HepG2 (cell line): Measurements from ENCODE around the gene SCYL1. TPM values are rescaled to one million over a fixed set of nuclear protein-coding genes. Genes with fewer than 3 reads are reported as not detected.
A peak's percentile ranks its signal among the peaks of the same experiment; 100 is the strongest.

Experiments used
- CCAR2 ChIP-seq: fragments of 200-400 bp; formaldehyde crosslinking; optimal IDR thresholded peaks from 2 replicates; pipeline ENCODE3; 2018; ENCODE audit warnings: low read depth, mild to moderate bottlenecking, low read length, moderate library complexity
- ERF ChIP-seq: IDR thresholded peaks from 2 replicates; pipeline ENCODE4 v1.6.1; 2018; ENCODE audit warnings: missing biosample characterization, missing genetic modification reagents
- KDM5A ChIP-seq: fragments of 200-600 bp; sonication (generic); IDR thresholded peaks from 2 replicates; pipeline ENCODE4 v1.7.0; 2018; ENCODE audit warnings: antibody characterized with exemption, mild to moderate bottlenecking, low read length, borderline replicate concordance
- STAT5B ChIP-seq: sonication (generic); formaldehyde crosslinking; IDR thresholded peaks from 2 replicates; pipeline ENCODE4 v1.4.0; 2020; ENCODE audit warnings: missing genetic modification reagents
- TEAD2 ChIP-seq: sonication (generic); formaldehyde crosslinking; IDR thresholded peaks from 2 replicates; pipeline ENCODE4 v1.9.0; 2021; ENCODE audit warnings: missing genetic modification reagents
- YEATS2 ChIP-seq: sonication (generic); formaldehyde crosslinking; IDR thresholded peaks from 2 replicates; pipeline ENCODE4 v1.4.0; 2020; ENCODE audit warnings: missing genetic modification reagents, borderline replicate concordance
- YY1 ChIP-seq: IDR thresholded peaks from 2 replicates; pipeline ENCODE4 v1.6.1; 2011; ENCODE audit warnings: low read length, low read depth, moderate library complexity, mild to moderate bottlenecking; ENCODE audit not compliant: insufficient read depth, insufficient replicate concordance
- ZFP41 ChIP-seq: sonication (generic); formaldehyde crosslinking; IDR thresholded peaks from 2 replicates; pipeline ENCODE4 v1.4.0; 2020; ENCODE audit warnings: mild to moderate bottlenecking, missing genetic modification reagents, borderline replicate concordance
- ZNF543 ChIP-seq: sonication (generic); formaldehyde crosslinking; IDR thresholded peaks from 2 replicates; pipeline ENCODE4 v1.4.0; 2020; ENCODE audit warnings: mild to moderate bottlenecking, missing genetic modification reagents
- ZNF572 ChIP-seq: sonication (generic); formaldehyde crosslinking; IDR thresholded peaks from 2 replicates; pipeline ENCODE4 v1.5.1; 2020; ENCODE audit warnings: mild to moderate bottlenecking, missing genetic modification reagents
- ZNF772 ChIP-seq: sonication (generic); formaldehyde crosslinking; IDR thresholded peaks from 2 replicates; pipeline ENCODE4 v1.5.0; 2020; ENCODE audit warnings: mild to moderate bottlenecking, missing genetic modification reagents
- polyA plus RNA-seq, 8 experiments: library from polyadenylated mRNA; depleted of rRNA in 3 of 8; stranded (reverse) in 7 of 8; unstranded in 1 of 8; fragments of >200 nt; fragmentation: Illumina TruSeq in 4 of 8; extraction: Trizol in 4 of 8; gene quantifications; 2 replicates each; pipeline versions ENCODE4 v1.2.1 to v1.2.3, GENCODE V29; 2011 to 2016; ENCODE audit warnings: low read depth in 4 of 8, missing spikeins in 1 of 8, mixed read lengths in 1 of 8; ENCODE audit not compliant: insufficient read depth in 1 of 8
- total RNA-seq, 5 experiments: library from RNA; depleted of rRNA; stranded (reverse); fragments of >200 nt; fragmentation: Illumina TruSeq; extraction: Trizol; gene quantifications; 2 replicates each; pipeline ENCODE4 v1.2.3, GENCODE V29; 2016; ENCODE audit warnings: low read depth in 1 of 5
- TF ChIP-seq, protein P1 (sequence below): sonication (generic); formaldehyde crosslinking; IDR thresholded peaks from 2 replicates; pipeline ENCODE4 v1.5.0; 2020; ENCODE audit warnings: mild to moderate bottlenecking, missing genetic modification reagents
- TF ChIP-seq, protein P2 (sequence below): sonication (generic); formaldehyde crosslinking; IDR thresholded peaks from 2 replicates; pipeline ENCODE4 v1.5.1; 2020; ENCODE audit warnings: missing genetic modification reagents, mild to moderate bottlenecking, borderline replicate concordance
- TF ChIP-seq, protein P3 (sequence below): sonication (generic); formaldehyde crosslinking; IDR thresholded peaks from 2 replicates; pipeline ENCODE4 v1.4.0; 2020; ENCODE audit warnings: missing genetic modification reagents, mild to moderate bottlenecking, borderline replicate concordance
- TF ChIP-seq, protein P4 (sequence below): IDR thresholded peaks from 2 replicates; pipeline ENCODE4 v1.6.1; 2016; ENCODE audit warnings: missing compliant biosample characterization, missing genetic modification reagents, borderline replicate concordance
- TF ChIP-seq, protein P5 (sequence below): sonication (generic); formaldehyde crosslinking; IDR thresholded peaks from 2 replicates; pipeline ENCODE4 v1.5.0; 2020; ENCODE audit warnings: mild to moderate bottlenecking, missing genetic modification reagents

The SCYL1 gene
- total and polyA plus RNA-seq, 2 of the 13 experiments (the other 11 are each of a cell fraction or from before 2014, with no cell fraction given), result 65.9 to 103 TPM

- TF ChIP-seq YY1 (peak; percentile 91), ZNF772 (CRISPR knock-in tag) (no peak; the same call in 1 of the 2 replicates), KDM5A (peak; percentile 98), ERF (CRISPR knock-in tag) (peak; percentile 90; the same call in 1 of the 2 replicates), ZNF543 (CRISPR knock-in tag) (peak; percentile 81), YEATS2 (peak; percentile 98), TEAD2 (CRISPR knock-in tag) (no peak), ZNF572 (CRISPR knock-in tag) (peak; percentile 84; the same call in 1 of the 2 replicates), STAT5B (CRISPR knock-in tag) (0 out of 2 replicates have a peak, but pooled peaks have one; percentile 5), ZFP41 (CRISPR knock-in tag) (no peak), CCAR2 (no peak)
- TF ChIP-seq, protein P1, sequence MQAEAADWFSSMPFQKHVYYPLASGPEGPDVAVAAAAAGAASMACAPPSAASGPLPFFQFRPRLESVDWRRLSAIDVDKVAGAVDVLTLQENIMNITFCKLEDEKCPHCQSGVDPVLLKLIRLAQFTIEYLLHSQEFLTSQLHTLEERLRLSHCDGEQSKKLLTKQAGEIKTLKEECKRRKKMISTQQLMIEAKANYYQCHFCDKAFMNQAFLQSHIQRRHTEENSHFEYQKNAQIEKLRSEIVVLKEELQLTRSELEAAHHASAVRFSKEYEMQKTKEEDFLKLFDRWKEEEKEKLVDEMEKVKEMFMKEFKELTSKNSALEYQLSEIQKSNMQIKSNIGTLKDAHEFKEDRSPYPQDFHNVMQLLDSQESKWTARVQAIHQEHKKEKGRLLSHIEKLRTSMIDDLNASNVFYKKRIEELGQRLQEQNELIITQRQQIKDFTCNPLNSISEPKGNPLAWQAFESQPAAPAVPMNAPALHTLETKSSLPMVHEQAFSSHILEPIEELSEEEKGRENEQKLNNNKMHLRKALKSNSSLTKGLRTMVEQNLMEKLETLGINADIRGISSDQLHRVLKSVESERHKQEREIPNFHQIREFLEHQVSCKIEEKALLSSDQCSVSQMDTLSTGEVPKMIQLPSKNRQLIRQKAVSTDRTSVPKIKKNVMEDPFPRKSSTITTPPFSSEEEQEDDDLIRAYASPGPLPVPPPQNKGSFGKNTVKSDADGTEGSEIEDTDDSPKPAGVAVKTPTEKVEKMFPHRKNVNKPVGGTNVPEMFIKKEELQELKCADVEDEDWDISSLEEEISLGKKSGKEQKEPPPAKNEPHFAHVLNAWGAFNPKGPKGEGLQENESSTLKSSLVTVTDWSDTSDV (CRISPR knock-in tag), result no peak
- TF ChIP-seq, protein P2, sequence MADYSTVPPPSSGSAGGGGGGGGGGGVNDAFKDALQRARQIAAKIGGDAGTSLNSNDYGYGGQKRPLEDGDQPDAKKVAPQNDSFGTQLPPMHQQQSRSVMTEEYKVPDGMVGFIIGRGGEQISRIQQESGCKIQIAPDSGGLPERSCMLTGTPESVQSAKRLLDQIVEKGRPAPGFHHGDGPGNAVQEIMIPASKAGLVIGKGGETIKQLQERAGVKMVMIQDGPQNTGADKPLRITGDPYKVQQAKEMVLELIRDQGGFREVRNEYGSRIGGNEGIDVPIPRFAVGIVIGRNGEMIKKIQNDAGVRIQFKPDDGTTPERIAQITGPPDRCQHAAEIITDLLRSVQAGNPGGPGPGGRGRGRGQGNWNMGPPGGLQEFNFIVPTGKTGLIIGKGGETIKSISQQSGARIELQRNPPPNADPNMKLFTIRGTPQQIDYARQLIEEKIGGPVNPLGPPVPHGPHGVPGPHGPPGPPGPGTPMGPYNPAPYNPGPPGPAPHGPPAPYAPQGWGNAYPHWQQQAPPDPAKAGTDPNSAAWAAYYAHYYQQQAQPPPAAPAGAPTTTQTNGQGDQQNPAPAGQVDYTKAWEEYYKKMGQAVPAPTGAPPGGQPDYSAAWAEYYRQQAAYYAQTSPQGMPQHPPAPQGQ (CRISPR knock-in tag), result no peak
- TF ChIP-seq, protein P3, sequence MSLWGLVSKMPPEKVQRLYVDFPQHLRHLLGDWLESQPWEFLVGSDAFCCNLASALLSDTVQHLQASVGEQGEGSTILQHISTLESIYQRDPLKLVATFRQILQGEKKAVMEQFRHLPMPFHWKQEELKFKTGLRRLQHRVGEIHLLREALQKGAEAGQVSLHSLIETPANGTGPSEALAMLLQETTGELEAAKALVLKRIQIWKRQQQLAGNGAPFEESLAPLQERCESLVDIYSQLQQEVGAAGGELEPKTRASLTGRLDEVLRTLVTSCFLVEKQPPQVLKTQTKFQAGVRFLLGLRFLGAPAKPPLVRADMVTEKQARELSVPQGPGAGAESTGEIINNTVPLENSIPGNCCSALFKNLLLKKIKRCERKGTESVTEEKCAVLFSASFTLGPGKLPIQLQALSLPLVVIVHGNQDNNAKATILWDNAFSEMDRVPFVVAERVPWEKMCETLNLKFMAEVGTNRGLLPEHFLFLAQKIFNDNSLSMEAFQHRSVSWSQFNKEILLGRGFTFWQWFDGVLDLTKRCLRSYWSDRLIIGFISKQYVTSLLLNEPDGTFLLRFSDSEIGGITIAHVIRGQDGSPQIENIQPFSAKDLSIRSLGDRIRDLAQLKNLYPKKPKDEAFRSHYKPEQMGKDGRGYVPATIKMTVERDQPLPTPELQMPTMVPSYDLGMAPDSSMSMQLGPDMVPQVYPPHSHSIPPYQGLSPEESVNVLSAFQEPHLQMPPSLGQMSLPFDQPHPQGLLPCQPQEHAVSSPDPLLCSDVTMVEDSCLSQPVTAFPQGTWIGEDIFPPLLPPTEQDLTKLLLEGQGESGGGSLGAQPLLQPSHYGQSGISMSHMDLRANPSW (CRISPR knock-in tag), result peak; percentile 79; the same call in 1 of the 2 replicates
- TF ChIP-seq, protein P4, sequence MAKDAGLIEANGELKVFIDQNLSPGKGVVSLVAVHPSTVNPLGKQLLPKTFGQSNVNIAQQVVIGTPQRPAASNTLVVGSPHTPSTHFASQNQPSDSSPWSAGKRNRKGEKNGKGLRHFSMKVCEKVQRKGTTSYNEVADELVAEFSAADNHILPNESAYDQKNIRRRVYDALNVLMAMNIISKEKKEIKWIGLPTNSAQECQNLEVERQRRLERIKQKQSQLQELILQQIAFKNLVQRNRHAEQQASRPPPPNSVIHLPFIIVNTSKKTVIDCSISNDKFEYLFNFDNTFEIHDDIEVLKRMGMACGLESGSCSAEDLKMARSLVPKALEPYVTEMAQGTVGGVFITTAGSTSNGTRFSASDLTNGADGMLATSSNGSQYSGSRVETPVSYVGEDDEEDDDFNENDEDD (CRISPR knock-in tag), result no peak; the same call in 1 of the 2 replicates
- TF ChIP-seq, protein P5, sequence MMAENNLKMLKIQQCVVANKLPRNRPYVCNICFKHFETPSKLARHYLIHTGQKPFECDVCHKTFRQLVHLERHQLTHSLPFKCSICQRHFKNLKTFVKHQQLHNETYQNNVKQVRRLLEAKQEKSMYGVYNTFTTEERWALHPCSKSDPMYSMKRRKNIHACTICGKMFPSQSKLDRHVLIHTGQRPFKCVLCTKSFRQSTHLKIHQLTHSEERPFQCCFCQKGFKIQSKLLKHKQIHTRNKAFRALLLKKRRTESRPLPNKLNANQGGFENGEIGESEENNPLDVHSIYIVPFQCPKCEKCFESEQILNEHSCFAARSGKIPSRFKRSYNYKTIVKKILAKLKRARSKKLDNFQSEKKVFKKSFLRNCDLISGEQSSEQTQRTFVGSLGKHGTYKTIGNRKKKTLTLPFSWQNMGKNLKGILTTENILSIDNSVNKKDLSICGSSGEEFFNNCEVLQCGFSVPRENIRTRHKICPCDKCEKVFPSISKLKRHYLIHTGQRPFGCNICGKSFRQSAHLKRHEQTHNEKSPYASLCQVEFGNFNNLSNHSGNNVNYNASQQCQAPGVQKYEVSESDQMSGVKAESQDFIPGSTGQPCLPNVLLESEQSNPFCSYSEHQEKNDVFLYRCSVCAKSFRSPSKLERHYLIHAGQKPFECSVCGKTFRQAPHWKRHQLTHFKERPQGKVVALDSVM (CRISPR knock-in tag), result peak; percentile 55
These were observed 45.4 kb downstream of the SCYL1 start, which contains the start of gene ZNRD2 (continued) for GRCh38 chr11:65569973-65570918.
